Breast epithelium (tissue), 4 donors: ENCODE data around the gene MGAT5B. TPM values are rescaled to one million over a fixed set of nuclear protein-coding genes. Genes with fewer than 3 reads are reported as not detected.

Experiments
- DNase-seq, 2 donors: peaks; one replicate each; pipeline ENCODE4 v3.0.0-alpha.2; 2019; ENCODE audit warnings: low spot score in 2 of 2
- H3K27ac ChIP-seq, 2 donors: fragments of 200-600 bp; sonication (generic) in 1 of 2; one replicate each; pipeline ENCODE4 v1.5.1; 2016 to 2019; ENCODE audit warnings: mild to moderate bottlenecking in 1 of 2
- H3K27me3 ChIP-seq, 2 donors: fragments of 200-600 bp; sonication (generic) in 1 of 2; one replicate each; pipeline versions ENCODE4 v1.5.1 to v1.6.0; 2017 to 2019; ENCODE audit warnings: control low read depth in 1 of 2, mild to moderate bottlenecking in 1 of 2
- H3K36me3 ChIP-seq: fragments of 200-600 bp; one replicate; pipeline ENCODE4 v1.5.1; 2019
- H3K4me1 ChIP-seq, 2 donors: fragments of 200-600 bp; sonication (generic); one replicate each; pipeline ENCODE4 v1.5.1; 2016 to 2019; ENCODE audit warnings: control low read depth in 1 of 2
- H3K4me3 ChIP-seq, 3 donors: fragments of 200-600 bp; sonication (generic); 1 replicate in 2 of 3; 2 replicates in 1 of 3; pipeline ENCODE4 v1.5.1; 2016 to 2019; ENCODE audit warnings: mild to moderate bottlenecking in 3 of 3, moderate library complexity in 2 of 3
- H3K9me3 ChIP-seq, 2 donors: fragments of 200-600 bp; sonication (generic) in 1 of 2; one replicate each; pipeline ENCODE4 v1.5.1; 2016 to 2019; ENCODE audit warnings: control low read depth in 1 of 2
- CTCF ChIP-seq, 3 donors: fragments of 450-650 bp; IDR thresholded peaks; one replicate each; pipeline ENCODE4 v1.5.1; 2016 to 2017; ENCODE audit warnings: antibody characterized with exemption in 3 of 3, mild to moderate bottlenecking in 3 of 3, moderate library complexity in 3 of 3
- POLR2A ChIP-seq: fragments of 450-650 bp; IDR thresholded peaks from one replicate; pipeline ENCODE4 v1.6.1; 2016; ENCODE audit warnings: antibody characterized with exemption, mild to moderate bottlenecking, moderate library complexity
- POLR2AphosphoS5 ChIP-seq, 3 donors: sonication (generic); formaldehyde crosslinking; IDR thresholded peaks; one replicate each; pipeline ENCODE4 v1.6.1; 2017; ENCODE audit warnings: antibody characterized with exemption in 3 of 3
- intact Hi-C: fragments of 100-400 bp; cut with DNase I; formaldehyde crosslinking; loops from one replicate; pipeline ENCODE4 v1.15.1; 2023; ENCODE audit warnings: low total_unique reads
- total RNA-seq, 3 donors: library from RNA; depleted of rRNA; stranded (reverse); fragments of >200 nt; gene quantifications; one replicate each; pipeline ENCODE4 v1.1.0, GENCODE V29; 2016

The MGAT5B gene
- total RNA-seq, 3 donors from 2014 or later: 0.32 to 0.33 TPM; not detected in 1

GRCh38 chr17:76947309-76947708, 79.1 kb downstream of the MGAT5B start:
- Histone ChIP-seq H3K36me3 (no peaks in the 10 kb centered on the region), H3K9me3 (no peaks in the 10 kb centered on the region), H3K27me3 (no peaks in the 10 kb centered on the region), H3K27ac (no peak overlapping the region), H3K4me3 (no peak overlapping the region), H3K4me1 (peaks cover 0 to 3% of the 10 kb centered on the region in 2 donors)
- TF ChIP-seq POLR2AphosphoS5 (IDR thresholded peaks at IDR 0.05): no peak
- no peak for TF ChIP-seq CTCF (IDR thresholded peaks at IDR 0.05)
- no peak for TF ChIP-seq POLR2A
- no peak for DNase-seq
- intact Hi-C loops: loop anchor here (1.0 kb wide), 1 partner anchor 35 kb away; no protein-coding TSS in a partner anchor

GRCh38 chr17:76947771-76948170, 79.6 kb downstream of the MGAT5B start:
- no peaks in the 10 kb centered on the region for H3K9me3 ChIP-seq
- TF ChIP-seq POLR2A (no peak), POLR2AphosphoS5 (IDR thresholded peaks at IDR 0.05) (no peak), CTCF (IDR thresholded peaks at IDR 0.05) (no peak)
- no peak for DNase-seq
- no peak overlapping the region for H3K27ac ChIP-seq
- no peak overlapping the region for H3K4me3 ChIP-seq
- H3K4me1 ChIP-seq: peaks cover 0 to 3% of the 10 kb centered on the region in 2 donors
- no peaks in the 10 kb centered on the region for H3K36me3 ChIP-seq
- H3K27me3 ChIP-seq: no peaks in the 10 kb centered on the region
- intact Hi-C loops: loop anchor here (1.0 kb wide), 1 partner anchor 35 kb away; no protein-coding TSS in a partner anchor

- Histone ChIP-seq H3K9me3 (no peaks in the 10 kb centered on the region), H3K36me3 (no peaks in the 10 kb centered on the region), H3K4me3 (peak overlapping the region in 2 of 3 donors; percentile 2 to 46), H3K4me1 (peaks cover 0 to 3% of the 10 kb centered on the region in 2 donors), H3K27ac (no peak overlapping the region), H3K27me3 (no peaks in the 10 kb centered on the region)
- intact Hi-C loops: no loop called here
- DNase-seq: no peak
- TF ChIP-seq CTCF (IDR thresholded peaks at IDR 0.05): no peak
- TF ChIP-seq POLR2A: no peak
- no peak for TF ChIP-seq POLR2AphosphoS5 (IDR thresholded peaks at IDR 0.05)
Measured at GRCh38 chr17:76948301-76948700, 80.1 kb downstream of the MGAT5B start.

- Histone ChIP-seq H3K4me1 (peaks cover 0 to 3% of the 10 kb centered on the region in 2 donors), H3K9me3 (no peaks in the 10 kb centered on the region), H3K4me3 (peak overlapping the region in 2 of 3 donors; percentile 2 to 46), H3K27ac (no peak overlapping the region), H3K27me3 (no peaks in the 10 kb centered on the region), H3K36me3 (no peaks in the 10 kb centered on the region)
- no peak for TF ChIP-seq POLR2A
- no peak for TF ChIP-seq CTCF (IDR thresholded peaks at IDR 0.05)
- TF ChIP-seq POLR2AphosphoS5 (IDR thresholded peaks at IDR 0.05): no peak
- DNase-seq: peak; percentile 56 to 62
- intact Hi-C loops: no loop called here
Measured at GRCh38 chr17:76948726-76949342, 80.6 kb downstream of the MGAT5B start.

- TF ChIP-seq CTCF (IDR thresholded peaks at IDR 0.05) (no peak), POLR2AphosphoS5 (IDR thresholded peaks at IDR 0.05) (no peak), POLR2A (no peak)
- DNase-seq: no peak
- H3K9me3 ChIP-seq: no peaks in the 10 kb centered on the region
- intact Hi-C loops: no loop called here
- H3K4me3 ChIP-seq: no peak overlapping the region
- no peaks in the 10 kb centered on the region for H3K27me3 ChIP-seq
- H3K36me3 ChIP-seq: no peaks in the 10 kb centered on the region
- no peak overlapping the region for H3K27ac ChIP-seq
- H3K4me1 ChIP-seq: peaks cover 0 to 3% of the 10 kb centered on the region in 2 donors
Measured at GRCh38 chr17:76949913-76950695, 81.9 kb downstream of the MGAT5B start.
